HL-60 (cell line): ENCODE data around the gene NOS1AP.

Experiments used
- DNase-seq, 2 experiments: peaks; one replicate each; pipeline ENCODE4 v3.0.0-alpha.2; 2010 to 2020; ENCODE audit warnings: low read depth in 1 of 2, low spot score in 1 of 2
- H3K27ac ChIP-seq: fragments of 250-450 bp; sonication (Bioruptor Pico); replicated peaks from 2 replicates; pipeline ENCODE4 v1.5.1; 2020; ENCODE audit warnings: mild to moderate bottlenecking, moderate library complexity
- H3K27me3 ChIP-seq: fragments of 250-450 bp; sonication (Bioruptor Pico); 2 replicates; pipeline ENCODE4 v1.5.1; 2021; ENCODE audit warnings: mild to moderate bottlenecking, moderate library complexity; ENCODE audit not compliant: insufficient read depth, poor library complexity, severe bottlenecking
- H3K4me3 ChIP-seq: replicated peaks from 2 replicates; pipeline ENCODE4 v1.5.1; 2011; ENCODE audit warnings: mild to moderate bottlenecking, control low read depth, low read length; ENCODE audit not compliant: insufficient read depth
- CTCF ChIP-seq: IDR thresholded peaks from one replicate; pipeline ENCODE4 v1.5.1; 2011; ENCODE audit warnings: low read length, control low read depth, inconsistent platforms; ENCODE audit not compliant: insufficient read depth
- GABPA ChIP-seq: IDR thresholded peaks from 2 replicates; pipeline ENCODE4 v1.6.1; 2012; ENCODE audit warnings: low read depth
- POLR2AphosphoS5 ChIP-seq: IDR thresholded peaks from 2 replicates; pipeline ENCODE4 v1.6.1; 2012; ENCODE audit warnings: low read depth
- REST ChIP-seq: IDR thresholded peaks from 2 replicates; pipeline ENCODE4 v1.6.1; 2012; ENCODE audit warnings: low read depth; ENCODE audit not compliant: insufficient replicate concordance
- SPI1 ChIP-seq: IDR thresholded peaks from 2 replicates; pipeline ENCODE4 v1.6.1; 2012; ENCODE audit warnings: low read depth, mild to moderate bottlenecking, borderline replicate concordance

NOS1AP gene

GRCh38 chr1:162128693-162129356 is 59.3 kb downstream of the NOS1AP start:
- no peak overlapping the region for H3K4me3 ChIP-seq
- no peak for DNase-seq
- H3K27ac ChIP-seq, result no peak overlapping the region
- TF ChIP-seq CTCF (no peak), GABPA (no peak), REST (no peak), SPI1 (no peak), POLR2AphosphoS5 (no peak)
- peaks cover 7% of the 10 kb centered on the region for H3K27me3 ChIP-seq

- DNase-seq, result no peak
- Histone ChIP-seq H3K4me3 (no peak overlapping the region), H3K27me3 (peaks cover 7% of the 10 kb centered on the region), H3K27ac (no peak overlapping the region)
- TF ChIP-seq POLR2AphosphoS5, result no peak
- no peak for TF ChIP-seq GABPA
- no peak for TF ChIP-seq REST
- TF ChIP-seq CTCF, result no peak
- no peak for TF ChIP-seq SPI1
Measured at GRCh38 chr1:162130308-162130707, 60.8 kb downstream of the NOS1AP start.

GRCh38 chr1:162131400-162132321 is 62.2 kb downstream of the NOS1AP start:
- Histone ChIP-seq H3K4me3 (no peak overlapping the region), H3K27ac (no peak overlapping the region), H3K27me3 (peaks cover 7% of the 10 kb centered on the region)
- DNase-seq, result no peak
- TF ChIP-seq CTCF (no peak), POLR2AphosphoS5 (no peak), SPI1 (no peak)
